Hepatocyte (in vitro differentiated cells): ENCODE results near the gene IDH2.

ENCODE experiments used
- EZH2 ChIP-seq: fragments of 200-600 bp; sonication (generic); IDR thresholded peaks from 2 replicates; pipeline ENCODE4 v1.6.1; 2016; ENCODE audit warnings: antibody characterized with exemption, mild to moderate bottlenecking, borderline replicate concordance
- TF ChIP-seq, protein P1 (sequence below): fragments of 200-600 bp; sonication (generic); IDR thresholded peaks from 2 replicates; pipeline ENCODE4 v1.5.1; 2016; ENCODE audit warnings: antibody characterized with exemption, mild to moderate bottlenecking; ENCODE audit not compliant: poor library complexity

- TF ChIP-seq, protein P1, sequence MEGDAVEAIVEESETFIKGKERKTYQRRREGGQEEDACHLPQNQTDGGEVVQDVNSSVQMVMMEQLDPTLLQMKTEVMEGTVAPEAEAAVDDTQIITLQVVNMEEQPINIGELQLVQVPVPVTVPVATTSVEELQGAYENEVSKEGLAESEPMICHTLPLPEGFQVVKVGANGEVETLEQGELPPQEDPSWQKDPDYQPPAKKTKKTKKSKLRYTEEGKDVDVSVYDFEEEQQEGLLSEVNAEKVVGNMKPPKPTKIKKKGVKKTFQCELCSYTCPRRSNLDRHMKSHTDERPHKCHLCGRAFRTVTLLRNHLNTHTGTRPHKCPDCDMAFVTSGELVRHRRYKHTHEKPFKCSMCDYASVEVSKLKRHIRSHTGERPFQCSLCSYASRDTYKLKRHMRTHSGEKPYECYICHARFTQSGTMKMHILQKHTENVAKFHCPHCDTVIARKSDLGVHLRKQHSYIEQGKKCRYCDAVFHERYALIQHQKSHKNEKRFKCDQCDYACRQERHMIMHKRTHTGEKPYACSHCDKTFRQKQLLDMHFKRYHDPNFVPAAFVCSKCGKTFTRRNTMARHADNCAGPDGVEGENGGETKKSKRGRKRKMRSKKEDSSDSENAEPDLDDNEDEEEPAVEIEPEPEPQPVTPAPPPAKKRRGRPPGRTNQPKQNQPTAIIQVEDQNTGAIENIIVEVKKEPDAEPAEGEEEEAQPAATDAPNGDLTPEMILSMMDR: peak; percentile 58
- TF ChIP-seq EZH2: no peak
Measured at GRCh38 chr15:90086868-90087268, 15.4 kb downstream of the IDH2 start.
